HEK293 (cell line): Measurements from ENCODE around the gene APOBEC3F.

Experiments used
- CTCF ChIA-PET: fragments of 350-600 bp; formaldehyde crosslinking; extraction: SDS; loops from one replicate; lab custom pipeline; 2021; ENCODE audit warnings: antibody characterized with exemption; lab: Yijun Ruan, JAX
- POLR2A ChIA-PET: fragments of 300-600 bp; formaldehyde crosslinking; extraction: SDS; loops from one replicate; lab custom pipeline; 2020; ENCODE audit warnings: antibody characterized with exemption, inconsistent platforms; lab: Yijun Ruan, JAX
- H3K27ac ChIP-seq: fragments of 200-500 bp; sonication (Bioruptor generic); 2 replicates; pipeline ENCODE4 v1.5.1; 2014; ENCODE audit warnings: low read depth, low read length, control low read depth, inconsistent platforms; ENCODE audit errors: extremely low read depth
- H3K36me3 ChIP-seq, 2 experiments: fragments of 200-500 bp in 1 of 2; sonication (Bioruptor generic) in 1 of 2; 1 replicate in 1 of 2; 2 replicates in 1 of 2; pipeline ENCODE4 v1.5.1; 2014 to 2017; ENCODE audit warnings: inconsistent platforms in 2 of 2, low read length in 2 of 2; ENCODE audit not compliant: control insufficient read depth in 2 of 2, insufficient read depth in 1 of 2
- H3K4me1 ChIP-seq: fragments of 200-500 bp; sonication (Bioruptor generic); 2 replicates; pipeline ENCODE4 v1.5.1; 2014; ENCODE audit warnings: mild to moderate bottlenecking, low read length, inconsistent platforms; ENCODE audit not compliant: control insufficient read depth, insufficient read depth
- H3K4me3 ChIP-seq: 2 replicates; pipeline ENCODE4 v1.5.1; 2011; ENCODE audit warnings: low read depth, mild to moderate bottlenecking, control low read depth, low read length, moderate library complexity
- H3K9me3 ChIP-seq: fragments of 200-500 bp; sonication (Bioruptor generic); 2 replicates; pipeline ENCODE4 v1.5.1; 2014; ENCODE audit warnings: low read depth, low read length, inconsistent platforms; ENCODE audit not compliant: control insufficient read depth, insufficient read depth
- ELK4 ChIP-seq: IDR thresholded peaks from 2 replicates; pipeline ENCODE4 v1.6.1; 2011; ENCODE audit warnings: mild to moderate bottlenecking, low read depth, low read length, borderline replicate concordance
- HIC1 ChIP-seq: fragments of 450-650 bp; formaldehyde crosslinking; IDR thresholded peaks from 2 replicates; pipeline ENCODE4 v1.5.1; 2016; ENCODE audit warnings: missing biosample characterization, missing genetic modification characterization
- KLF9 ChIP-seq: fragments of 450-650 bp; formaldehyde crosslinking; IDR thresholded peaks from 2 replicates; pipeline ENCODE4 v1.5.1; 2016; ENCODE audit warnings: missing biosample characterization, missing genetic modification characterization, low read depth
- MYNN ChIP-seq: fragments of 450-650 bp; formaldehyde crosslinking; IDR thresholded peaks from 2 replicates; pipeline ENCODE4 v1.5.1; 2016; ENCODE audit warnings: missing biosample characterization, missing genetic modification characterization, borderline replicate concordance
- OSR2 ChIP-seq: fragments of 450-650 bp; formaldehyde crosslinking; IDR thresholded peaks from 2 replicates; pipeline ENCODE4 v1.5.1; 2016; ENCODE audit warnings: missing biosample characterization, missing genetic modification characterization
- PBX3 ChIP-seq: sonication (generic); formaldehyde crosslinking; IDR thresholded peaks from 2 replicates; pipeline ENCODE4 v1.8.1; 2022; ENCODE audit warnings: mild to moderate bottlenecking, moderate library complexity, missing genetic modification reagents
- PRDM10 ChIP-seq: fragments of 450-650 bp; formaldehyde crosslinking; IDR thresholded peaks from 2 replicates; pipeline ENCODE4 v1.5.1; 2016; ENCODE audit warnings: missing biosample characterization, missing genetic modification characterization
- SETDB1 ChIP-seq: IDR thresholded peaks from one replicate; pipeline ENCODE4 v1.6.1; 2017; ENCODE audit warnings: mild to moderate bottlenecking, low read length, moderate library complexity, mixed read lengths; ENCODE audit not compliant: insufficient read length
- SP3 ChIP-seq: fragments of 450-650 bp; formaldehyde crosslinking; IDR thresholded peaks from 2 replicates; pipeline ENCODE4 v1.5.1; 2016; ENCODE audit warnings: missing biosample characterization, missing genetic modification characterization
- ZBTB44 ChIP-seq: fragments of 450-650 bp; IDR thresholded peaks from 2 replicates; pipeline ENCODE4 v1.5.1; 2018; ENCODE audit warnings: missing biosample characterization, mild to moderate bottlenecking, missing genetic modification characterization
- ZBTB48 ChIP-seq: fragments of 450-650 bp; formaldehyde crosslinking; IDR thresholded peaks from 2 replicates; pipeline ENCODE4 v1.5.1; 2016; ENCODE audit warnings: missing biosample characterization, missing genetic modification characterization
- ZIC2 ChIP-seq: fragments of 450-650 bp; formaldehyde crosslinking; IDR thresholded peaks from 2 replicates; pipeline ENCODE4 v1.5.1; 2016; ENCODE audit warnings: missing biosample characterization, missing genetic modification characterization
- ZNF248 ChIP-seq: fragments of 450-650 bp; formaldehyde crosslinking; IDR thresholded peaks from 2 replicates; pipeline ENCODE4 v1.5.1; 2017; ENCODE audit warnings: missing biosample characterization, missing genetic modification characterization
- ZNF266 ChIP-seq: fragments of 450-650 bp; formaldehyde crosslinking; IDR thresholded peaks from 2 replicates; pipeline ENCODE4 v1.5.1; 2016; ENCODE audit warnings: missing biosample characterization, missing genetic modification characterization, low read depth
- ZNF350 ChIP-seq: fragments of 450-650 bp; formaldehyde crosslinking; IDR thresholded peaks from 2 replicates; pipeline ENCODE4 v1.5.0; 2017; ENCODE audit warnings: missing biosample characterization, mild to moderate bottlenecking, missing genetic modification characterization
- ZNF473 ChIP-seq: fragments of 450-650 bp; formaldehyde crosslinking; IDR thresholded peaks from 2 replicates; pipeline ENCODE4 v1.5.1; 2017; ENCODE audit warnings: missing biosample characterization, missing genetic modification characterization
- ZNF488 ChIP-seq: fragments of 450-650 bp; formaldehyde crosslinking; IDR thresholded peaks from 2 replicates; pipeline ENCODE4 v1.5.1; 2016; ENCODE audit warnings: missing biosample characterization, missing genetic modification characterization
- ZNF513 ChIP-seq: fragments of 450-650 bp; IDR thresholded peaks from 2 replicates; pipeline ENCODE4 v1.5.1; 2018; ENCODE audit warnings: missing biosample characterization, missing genetic modification characterization
- ZNF660 ChIP-seq: fragments of 450-650 bp; IDR thresholded peaks from 2 replicates; pipeline ENCODE4 v1.5.1; 2018; ENCODE audit warnings: missing biosample characterization, mild to moderate bottlenecking, missing genetic modification characterization
- TF ChIP-seq, protein P1 (sequence below): fragments of 450-650 bp; formaldehyde crosslinking; IDR thresholded peaks from 2 replicates; pipeline ENCODE4 v1.5.1; 2016; ENCODE audit warnings: missing biosample characterization, missing genetic modification characterization
- TF ChIP-seq, protein P2 (sequence below): fragments of 450-650 bp; formaldehyde crosslinking; IDR thresholded peaks from 2 replicates; pipeline ENCODE4 v1.5.1; 2016; ENCODE audit warnings: missing biosample characterization, missing genetic modification characterization

Gene APOBEC3F

DNA sequence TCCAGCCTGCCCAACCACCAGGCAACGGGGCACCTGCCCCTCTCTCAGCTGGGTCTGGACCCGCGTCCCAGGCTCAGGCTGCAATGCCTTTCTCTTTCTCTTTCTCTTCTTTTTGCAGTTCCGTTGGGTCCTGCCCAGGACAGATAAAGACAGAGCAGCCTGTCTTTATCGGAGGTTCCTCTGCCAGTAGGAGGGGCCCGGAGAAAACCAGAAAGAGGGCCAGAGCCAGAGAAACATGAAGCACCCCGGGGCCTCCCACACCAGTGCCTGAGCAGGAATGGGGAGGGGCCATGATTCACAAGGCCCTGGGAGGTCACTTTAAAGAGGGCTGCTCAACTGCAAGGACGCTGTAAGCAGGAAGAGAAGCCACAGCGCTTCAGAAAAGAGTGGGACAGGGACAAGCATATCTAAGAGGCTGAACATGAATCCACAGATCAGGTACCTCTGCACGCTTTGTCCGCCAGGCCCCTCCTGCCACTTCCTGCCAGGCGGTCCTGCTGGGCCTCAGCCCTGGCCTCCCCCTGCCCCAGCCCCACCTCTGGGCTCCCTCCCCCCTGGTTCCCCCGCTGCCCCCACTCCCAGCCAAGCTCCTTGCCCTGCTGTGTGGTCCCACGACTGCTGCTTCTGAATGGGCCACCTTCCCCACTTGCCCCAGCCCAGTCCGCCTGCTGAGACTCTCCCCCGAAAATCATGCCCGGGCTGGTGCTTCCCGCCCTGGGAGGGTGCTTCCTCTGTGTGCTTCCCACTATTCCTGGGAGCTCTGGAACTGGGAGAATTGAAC lies 26.5 kb upstream of the APOBEC3F start, which contains the start of gene APOBEC3C:
APOBEC3C (plus strand) TSS at position 316 of the 781 bp plus-strand sequence; CDS start at position 422, 106 bp downstream.
- peaks cover 0 to 16% of the 10 kb centered on the region in 2 experiments; a peak in 2 of 3 replicates for H3K36me3 ChIP-seq
- no peaks in the 10 kb centered on the region for H3K4me1 ChIP-seq
- H3K9me3 ChIP-seq = no peaks in the 10 kb centered on the region
- CTCF ChIA-PET = interaction anchor here (0.6 to 3.4 kb wide), 6 partner anchors 11 to 824 kb away, joined by 3 to 15 read pairs (median 4); no protein-coding TSS in a partner anchor
- POLR2A ChIA-PET = no interaction called here
- H3K27ac ChIP-seq = peak within 1 kb of the TSS; percentile 85
- peak within 1 kb of the TSS; percentile 53 for H3K4me3 ChIP-seq
- peak; percentile 99 for TF ChIP-seq ZIC2 (tag by site-specific recombination)
- TF ChIP-seq ZNF488 (tag by site-specific recombination) = no peak
- no peak for TF ChIP-seq HIC1 (tag by site-specific recombination)
- no peak for TF ChIP-seq ZBTB48 (tag by site-specific recombination)
- TF ChIP-seq ZNF660 = no peak
- no peak for TF ChIP-seq ZNF248 (tag by site-specific recombination)
- TF ChIP-seq SP3 (tag by site-specific recombination) = peak; percentile 52
- no peak for TF ChIP-seq MYNN (tag by site-specific recombination)
- TF ChIP-seq ZNF266 (tag by site-specific recombination) = no peak
- TF ChIP-seq ZBTB44 (tag by site-specific recombination) = no peak
- TF ChIP-seq, protein P1, sequence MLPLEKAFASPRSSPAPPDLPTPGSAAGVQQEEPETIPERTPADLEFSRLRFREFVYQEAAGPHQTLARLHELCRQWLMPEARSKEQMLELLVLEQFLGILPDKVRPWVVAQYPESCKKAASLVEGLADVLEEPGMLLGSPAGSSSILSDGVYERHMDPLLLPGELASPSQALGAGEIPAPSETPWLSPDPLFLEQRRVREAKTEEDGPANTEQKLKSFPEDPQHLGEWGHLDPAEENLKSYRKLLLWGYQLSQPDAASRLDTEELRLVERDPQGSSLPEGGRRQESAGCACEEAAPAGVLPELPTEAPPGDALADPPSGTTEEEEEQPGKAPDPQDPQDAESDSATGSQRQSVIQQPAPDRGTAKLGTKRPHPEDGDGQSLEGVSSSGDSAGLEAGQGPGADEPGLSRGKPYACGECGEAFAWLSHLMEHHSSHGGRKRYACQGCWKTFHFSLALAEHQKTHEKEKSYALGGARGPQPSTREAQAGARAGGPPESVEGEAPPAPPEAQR (tag by site-specific recombination) = no peak
- TF ChIP-seq ZNF513 (tag by site-specific recombination) = no peak
- TF ChIP-seq SETDB1 = no peak
- TF ChIP-seq ZNF473 (tag by site-specific recombination) = no peak
- TF ChIP-seq PBX3 (CRISPR knock-in tag) = 0 out of 2 replicates have a peak, but pooled peaks have one; percentile 31
- 0 out of 2 replicates have a peak, but pooled peaks have one; percentile 16 for TF ChIP-seq KLF9 (tag by site-specific recombination)
- TF ChIP-seq ELK4 = no peak
- TF ChIP-seq OSR2 (tag by site-specific recombination) = no peak
- TF ChIP-seq, protein P2, sequence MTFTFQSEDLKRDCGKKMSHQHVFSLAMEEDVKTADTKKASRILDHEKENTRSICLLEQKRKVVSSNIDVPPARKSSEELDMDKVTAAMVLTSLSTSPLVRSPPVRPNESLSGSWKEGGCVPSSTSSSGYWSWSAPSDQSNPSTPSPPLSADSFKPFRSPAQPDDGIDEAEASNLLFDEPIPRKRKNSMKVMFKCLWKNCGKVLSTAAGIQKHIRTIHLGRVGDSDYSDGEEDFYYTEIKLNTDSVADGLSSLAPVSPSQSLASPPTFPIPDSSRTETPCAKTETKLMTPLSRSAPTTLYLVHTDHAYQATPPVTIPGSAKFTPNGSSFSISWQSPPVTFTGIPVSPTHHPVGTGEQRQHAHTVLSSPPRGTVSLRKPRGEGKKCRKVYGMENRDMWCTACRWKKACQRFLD (tag by site-specific recombination) = no peak
- TF ChIP-seq PRDM10 (tag by site-specific recombination) = peak; percentile 53; the same call in 1 of the 2 replicates
- no peak for TF ChIP-seq ZNF350 (tag by site-specific recombination)
